ENCODE results near the gene COX6A2.
A peak's percentile ranks its signal among the peaks of the same experiment; 100 is the strongest.

COX6A2 gene

GRCh38 chr16:31428279-31428597 lies at the start of gene COX6A2:
Gene COX6A2 (minus strand): TSS chr16:31428360. CDS start chr16:31428325, 35 bp downstream.
- Mint-ChIP-seq H3K36me3 (ENCODE audit: low read depth) (no peaks in the 10 kb centered on the region), H3K4me3 (no peak within 1 kb of the TSS), H3K9me3 (no peaks in the 10 kb centered on the region), H3K27ac (no peak within 1 kb of the TSS), H3K4me1 (peaks cover 16% of the 10 kb centered on the region), H3K27me3 (peaks cover 9% of the 10 kb centered on the region)
- DNase-seq, result no peak
- ATAC-seq, result no peak

- H3K27ac Mint-ChIP-seq, result no peak overlapping the region
- DNase-seq (peak; percentile 58), ATAC-seq (peak; percentile 40)
- no peaks in the 10 kb centered on the region for H3K9me3 Mint-ChIP-seq
- no peaks in the 10 kb centered on the region for H3K36me3 Mint-ChIP-seq (ENCODE audit: low read depth)
- peaks cover 22% of the 10 kb centered on the region for H3K4me1 Mint-ChIP-seq
- H3K27me3 Mint-ChIP-seq, result peaks cover 17% of the 10 kb centered on the region
- H3K4me3 Mint-ChIP-seq, result peak overlapping the region; percentile 74
These were observed 49.4 kb upstream of the COX6A2 start for GRCh38 chr16:31477220-31478216.

GRCh38 chr16:31476303-31477219 lies 48.4 kb upstream of the COX6A2 start:
- DNase-seq (peak; percentile 90), ATAC-seq (peak; percentile 80)
- Mint-ChIP-seq H3K4me1 (peaks cover 24% of the 10 kb centered on the region), H3K36me3 (ENCODE audit: low read depth) (no peaks in the 10 kb centered on the region), H3K9me3 (no peaks in the 10 kb centered on the region), H3K4me3 (peak overlapping the region; percentile 74), H3K27me3 (peaks cover 22% of the 10 kb centered on the region), H3K27ac (peak overlapping the region; percentile 22)

- no peak for ATAC-seq
- H3K36me3 Mint-ChIP-seq (ENCODE audit: low read depth), result no peaks in the 10 kb centered on the region
- no peak overlapping the region for H3K27ac Mint-ChIP-seq
- DNase-seq, result no peak
- H3K27me3 Mint-ChIP-seq, result peaks cover 29% of the 10 kb centered on the region
- peaks cover 25% of the 10 kb centered on the region for H3K4me1 Mint-ChIP-seq
- H3K9me3 Mint-ChIP-seq, result no peaks in the 10 kb centered on the region
- H3K4me3 Mint-ChIP-seq, result peak overlapping the region; percentile 74
These were observed 47.8 kb upstream of the COX6A2 start for GRCh38 chr16:31475946-31476302.

- Mint-ChIP-seq H3K9me3 (no peaks in the 10 kb centered on the region), H3K27me3 (peaks cover 29% of the 10 kb centered on the region), H3K27ac (no peak overlapping the region), H3K36me3 (ENCODE audit: low read depth) (no peaks in the 10 kb centered on the region), H3K4me1 (peaks cover 25% of the 10 kb centered on the region), H3K4me3 (no peak overlapping the region)
- ATAC-seq, result no peak
- DNase-seq, result no peak
These were observed 46.9 kb upstream of the COX6A2 start for GRCh38 chr16:31474773-31475738.

- peaks cover 29% of the 10 kb centered on the region for H3K27me3 Mint-ChIP-seq
- no peak overlapping the region for H3K4me3 Mint-ChIP-seq
- no peaks in the 10 kb centered on the region for H3K9me3 Mint-ChIP-seq
- DNase-seq (no peak), ATAC-seq (no peak)
- H3K4me1 Mint-ChIP-seq, result peaks cover 25% of the 10 kb centered on the region
- no peak overlapping the region for H3K27ac Mint-ChIP-seq
- no peaks in the 10 kb centered on the region for H3K36me3 Mint-ChIP-seq (ENCODE audit: low read depth)
These were observed 46.1 kb upstream of the COX6A2 start for GRCh38 chr16:31474173-31474714.

- no peak for ATAC-seq
- no peak overlapping the region for H3K27ac Mint-ChIP-seq
- DNase-seq, result no peak
- no peaks in the 10 kb centered on the region for H3K36me3 Mint-ChIP-seq (ENCODE audit: low read depth)
- H3K27me3 Mint-ChIP-seq, result peaks cover 29% of the 10 kb centered on the region
- H3K4me3 Mint-ChIP-seq, result no peak overlapping the region
- H3K4me1 Mint-ChIP-seq, result peaks cover 25% of the 10 kb centered on the region
- no peaks in the 10 kb centered on the region for H3K9me3 Mint-ChIP-seq
These were observed 45.3 kb upstream of the COX6A2 start for GRCh38 chr16:31473264-31473984.

GRCh38 chr16:31472709-31473203 lies 44.6 kb upstream of the COX6A2 start:
- ATAC-seq (peak; percentile 12), DNase-seq (peak; percentile 50)
- Mint-ChIP-seq H3K36me3 (ENCODE audit: low read depth) (no peaks in the 10 kb centered on the region), H3K27me3 (peaks cover 29% of the 10 kb centered on the region), H3K4me1 (peaks cover 19% of the 10 kb centered on the region), H3K4me3 (peak overlapping the region; percentile 55), H3K27ac (no peak overlapping the region), H3K9me3 (no peaks in the 10 kb centered on the region)

- Mint-ChIP-seq H3K4me3 (peak within 1 kb of the TSS; percentile 55), H3K27me3 (peaks cover 29% of the 10 kb centered on the region), H3K36me3 (ENCODE audit: low read depth) (peaks cover 4% of the 10 kb centered on the region), H3K4me1 (peaks cover 21% of the 10 kb centered on the region), H3K9me3 (no peaks in the 10 kb centered on the region), H3K27ac (no peak within 1 kb of the TSS)
- ATAC-seq (no peak), DNase-seq (no peak)
These were observed 43.9 kb upstream of the COX6A2 start, which contains the start of gene TGFB1I1 for GRCh38 chr16:31471875-31472708. Gene TGFB1I1 (plus strand): TSS chr16:31472152. CDS start chr16:31472189, 37 bp downstream.

- Mint-ChIP-seq H3K27me3 (peaks cover 26% of the 10 kb centered on the region), H3K36me3 (ENCODE audit: low read depth) (peaks cover 8% of the 10 kb centered on the region), H3K9me3 (no peaks in the 10 kb centered on the region), H3K4me3 (no peak overlapping the region), H3K4me1 (peaks cover 22% of the 10 kb centered on the region), H3K27ac (no peak overlapping the region)
- DNase-seq, result no peak
- no peak for ATAC-seq
These were observed 43.2 kb upstream of the COX6A2 start for GRCh38 chr16:31471241-31471874.

- Mint-ChIP-seq H3K27ac (no peak overlapping the region), H3K27me3 (peaks cover 24% of the 10 kb centered on the region), H3K4me3 (no peak overlapping the region), H3K4me1 (peaks cover 17% of the 10 kb centered on the region), H3K36me3 (ENCODE audit: low read depth) (peaks cover 10% of the 10 kb centered on the region), H3K9me3 (no peaks in the 10 kb centered on the region)
- ATAC-seq, result no peak
- DNase-seq, result no peak
These were observed 42.5 kb upstream of the COX6A2 start for GRCh38 chr16:31470615-31471014.

- H3K36me3 Mint-ChIP-seq (ENCODE audit: low read depth), result peaks cover 19% of the 10 kb centered on the region
- H3K27me3 Mint-ChIP-seq, result peaks cover 15% of the 10 kb centered on the region
- H3K27ac Mint-ChIP-seq, result no peak overlapping the region
- peaks cover 14% of the 10 kb centered on the region for H3K4me1 Mint-ChIP-seq
- H3K4me3 Mint-ChIP-seq, result no peak overlapping the region
- DNase-seq (no peak), ATAC-seq (no peak)
- H3K9me3 Mint-ChIP-seq, result no peaks in the 10 kb centered on the region
These were observed 39.7 kb upstream of the COX6A2 start for GRCh38 chr16:31467858-31468257.
